Liver (tissue), 9 donors: ENCODE measurements around the gene LGALS8. TPM values are rescaled to one million over a fixed set of nuclear protein-coding genes. Genes with fewer than 3 reads are reported as not detected.

ENCODE experiments used
- DNase-seq: peaks from one replicate; pipeline ENCODE4 v3.0.0-alpha.2; 2017; ENCODE audit warnings: low spot score
- H3K27ac ChIP-seq, 2 donors: one replicate each; pipeline ENCODE4 v1.7.0; 2013; ENCODE audit warnings: inconsistent platforms in 2 of 2, low read length in 2 of 2, control low read depth in 1 of 2, low read depth in 1 of 2, mild to moderate bottlenecking in 1 of 2
- H3K27me3 ChIP-seq, 4 donors: one replicate each; pipeline versions ENCODE4 v1.6.1 to v1.7.0; 2013; ENCODE audit warnings: low read length in 3 of 4, inconsistent platforms in 1 of 4, mild to moderate bottlenecking in 1 of 4, moderate library complexity in 1 of 4; ENCODE audit not compliant: control insufficient read depth in 4 of 4, insufficient read depth in 4 of 4
- H3K36me3 ChIP-seq, 4 donors: one replicate each; pipeline versions ENCODE4 v1.6.1 to v1.7.0; 2013; ENCODE audit warnings: low read length in 3 of 4, mild to moderate bottlenecking in 3 of 4, low read depth in 1 of 4, moderate library complexity in 1 of 4; ENCODE audit not compliant: control insufficient read depth in 4 of 4, insufficient read depth in 3 of 4
- H3K4me1 ChIP-seq, 4 donors: one replicate each; pipeline versions ENCODE4 v1.6.1 to v1.7.0; 2013; ENCODE audit warnings: low read length in 3 of 4, mild to moderate bottlenecking in 3 of 4, moderate library complexity in 1 of 4; ENCODE audit not compliant: control insufficient read depth in 4 of 4, insufficient read depth in 4 of 4
- H3K4me3 ChIP-seq, 3 donors: one replicate each; pipeline versions ENCODE4 v1.6.1 to v1.7.0; 2013; ENCODE audit warnings: low read length in 3 of 3, control low read depth in 1 of 3, low read depth in 1 of 3, mild to moderate bottlenecking in 1 of 3
- H3K9ac ChIP-seq, 2 donors: one replicate each; pipeline ENCODE4 v1.7.0; 2013; ENCODE audit warnings: low read length in 2 of 2, mild to moderate bottlenecking in 2 of 2, moderate library complexity in 2 of 2, control low read depth in 1 of 2, low read depth in 1 of 2
- H3K9me3 ChIP-seq, 4 donors: one replicate each; pipeline versions ENCODE4 v1.6.1 to v1.7.0; 2013; ENCODE audit warnings: low read length in 3 of 4; ENCODE audit not compliant: control insufficient read depth in 4 of 4
- EGR1 ChIP-seq, 2 donors: IDR thresholded peaks; 2 replicates each; pipeline ENCODE4 v1.6.1; 2016 to 2018; ENCODE audit warnings: antibody characterized with exemption in 2 of 2, low read depth in 2 of 2
- FOXA1 ChIP-seq: IDR thresholded peaks from 2 replicates; pipeline ENCODE4 v1.6.1; 2016; ENCODE audit warnings: antibody characterized with exemption
- FOXA2 ChIP-seq: IDR thresholded peaks from 2 replicates; pipeline ENCODE4 v1.6.1; 2016; ENCODE audit warnings: antibody characterized with exemption
- GABPA ChIP-seq, 2 donors: IDR thresholded peaks in 1 of 2; conservative IDR thresholded peaks in 1 of 2; 2 replicates each; pipeline ENCODE4 v1.6.1; 2016; ENCODE audit warnings: antibody characterized with exemption in 2 of 2, mild to moderate bottlenecking in 1 of 2, moderate library complexity in 1 of 2
- HNF4A ChIP-seq, 2 donors: conservative IDR thresholded peaks; 2 replicates each; pipeline ENCODE4 v1.6.1; 2016; ENCODE audit warnings: antibody characterized with exemption in 2 of 2, mild to moderate bottlenecking in 2 of 2
- HNF4G ChIP-seq: IDR thresholded peaks from 2 replicates; pipeline ENCODE4 v1.6.1; 2016; ENCODE audit warnings: antibody characterized with exemption
- JUND ChIP-seq, 2 donors: IDR thresholded peaks; 2 replicates each; pipeline ENCODE4 v1.6.1; 2016; ENCODE audit warnings: antibody characterized with exemption in 2 of 2
- NR2F2 ChIP-seq: IDR thresholded peaks from 2 replicates; pipeline ENCODE4 v1.6.1; 2016; ENCODE audit warnings: antibody characterized with exemption
- RAD21 ChIP-seq, 2 donors: IDR thresholded peaks; 2 replicates each; pipeline ENCODE4 v1.6.1; 2016; ENCODE audit warnings: antibody characterized with exemption in 2 of 2, mild to moderate bottlenecking in 2 of 2
- RXRA ChIP-seq, 2 donors: IDR thresholded peaks; 2 replicates each; pipeline ENCODE4 v1.6.1; 2017 to 2018; ENCODE audit warnings: antibody characterized with exemption in 2 of 2, mild to moderate bottlenecking in 1 of 2
- SP1 ChIP-seq: IDR thresholded peaks from 2 replicates; pipeline ENCODE4 v1.6.1; 2018; ENCODE audit warnings: antibody characterized with exemption, mild to moderate bottlenecking
- TAF1 ChIP-seq: conservative IDR thresholded peaks from 2 replicates; pipeline ENCODE4 v1.6.1; 2016; ENCODE audit warnings: antibody characterized with exemption, mild to moderate bottlenecking
- YY1 ChIP-seq: IDR thresholded peaks from 2 replicates; pipeline ENCODE4 v1.6.1; 2016; ENCODE audit warnings: antibody characterized with exemption, mild to moderate bottlenecking
- WGBS: extraction: QIAGEN DNeasy Blood & Tissue Kit; methylation state at CpG from one replicate; pipeline ENCODE4 v1.1.7; 2013; 5-methylcytosine and 5-hydroxymethylcytosine counted together
- polyA plus RNA-seq, 2 donors: library from polyadenylated mRNA; stranded (reverse) in 1 of 2; unstranded in 1 of 2; fragments of 200-250 nt in 1 of 2; fragments of >200 nt in 1 of 2; fragmentation: Nextera tagmentation in 1 of 2; extraction: Ambion mirVana in 1 of 2; gene quantifications; one replicate each; pipeline versions ENCODE4 v1.2.1 to v1.2.3, GENCODE V29; 2013 to 2015
- total RNA-seq, 2 donors: library from RNA; depleted of rRNA; stranded (reverse); fragments of >200 nt; gene quantifications; one replicate each; pipeline ENCODE4 v1.2.3, GENCODE V29; 2014
- TF ChIP-seq, protein P1 (sequence below): fragments of 150-350 bp; IDR thresholded peaks from 2 replicates; pipeline ENCODE4 v1.5.1; 2017; ENCODE audit warnings: improper control_type of control experiment, low read depth, low read length; ENCODE audit not compliant: missing input control
- TF ChIP-seq, protein P2 (sequence below): IDR thresholded peaks from 2 replicates; pipeline ENCODE4 v1.6.1; 2016; ENCODE audit warnings: antibody characterized with exemption
- TF ChIP-seq, protein P3 (sequence below): IDR thresholded peaks from 2 replicates; pipeline ENCODE4 v1.6.1; 2016; ENCODE audit warnings: antibody characterized with exemption
- TF ChIP-seq, protein P4 (sequence below): IDR thresholded peaks from 2 replicates; pipeline ENCODE4 v1.6.1; 2016; ENCODE audit warnings: antibody characterized with exemption, mild to moderate bottlenecking
- TF ChIP-seq, protein P5 (sequence below): IDR thresholded peaks from 2 replicates; pipeline ENCODE4 v1.6.1; 2016; ENCODE audit warnings: antibody characterized with exemption
- donor health status: healthy.
- donor health status: healthy.
- donor health status: healthy.
- donor health status: healthy.
- donor health status: healthy.

LGALS8 gene
- total and polyA plus RNA-seq, 4 donors, result 20.7 to 75.9 (median 50.4) TPM

DNA sequence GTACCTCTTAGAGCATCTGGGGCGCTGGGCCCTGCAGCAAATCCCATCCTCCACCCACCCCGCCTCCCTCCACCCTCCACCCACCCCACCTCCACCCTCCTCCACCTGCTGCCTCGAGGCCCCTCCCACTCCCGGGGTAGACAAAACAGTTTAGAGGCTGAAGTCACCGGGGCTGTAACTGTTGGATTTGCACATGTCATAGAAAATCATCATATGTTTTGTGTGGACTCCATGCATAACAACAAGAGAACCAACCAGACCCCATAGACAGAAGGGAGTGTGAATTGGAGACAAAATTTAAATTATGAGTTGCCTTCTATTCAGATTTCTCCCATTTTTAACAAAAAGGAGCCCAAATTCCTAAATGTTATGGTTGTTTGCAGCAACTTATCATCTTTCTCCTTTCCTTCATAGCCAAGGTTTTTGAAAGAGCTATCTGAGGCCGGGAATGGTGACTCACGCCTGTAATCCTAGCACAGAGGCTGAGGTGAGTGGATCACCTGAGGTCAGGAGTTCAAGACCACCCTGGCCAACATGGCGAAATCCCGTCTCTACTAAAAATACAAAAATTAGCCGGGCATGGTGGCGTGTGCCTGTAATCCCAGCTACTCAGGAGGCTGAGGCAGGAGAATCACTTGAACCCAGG lies 28.2 kb upstream of the LGALS8 start:
- Histone ChIP-seq H3K36me3 (no peaks in the 10 kb centered on the region), H3K9me3 (no peaks in the 10 kb centered on the region), H3K9ac (no peak overlapping the region), H3K27ac (no peak overlapping the region), H3K27me3 (no peaks in the 10 kb centered on the region), H3K4me1 (peaks cover 0 to 13% (median 9%) of the 10 kb centered on the region in 4 donors), H3K4me3 (no peak overlapping the region)
- DNase-seq, result no peak
- no peak for TF ChIP-seq EGR1 (IDR thresholded peaks at IDR 0.05; ENCODE audit: low read depth in 2 of 2)
- TF ChIP-seq, protein P1, sequence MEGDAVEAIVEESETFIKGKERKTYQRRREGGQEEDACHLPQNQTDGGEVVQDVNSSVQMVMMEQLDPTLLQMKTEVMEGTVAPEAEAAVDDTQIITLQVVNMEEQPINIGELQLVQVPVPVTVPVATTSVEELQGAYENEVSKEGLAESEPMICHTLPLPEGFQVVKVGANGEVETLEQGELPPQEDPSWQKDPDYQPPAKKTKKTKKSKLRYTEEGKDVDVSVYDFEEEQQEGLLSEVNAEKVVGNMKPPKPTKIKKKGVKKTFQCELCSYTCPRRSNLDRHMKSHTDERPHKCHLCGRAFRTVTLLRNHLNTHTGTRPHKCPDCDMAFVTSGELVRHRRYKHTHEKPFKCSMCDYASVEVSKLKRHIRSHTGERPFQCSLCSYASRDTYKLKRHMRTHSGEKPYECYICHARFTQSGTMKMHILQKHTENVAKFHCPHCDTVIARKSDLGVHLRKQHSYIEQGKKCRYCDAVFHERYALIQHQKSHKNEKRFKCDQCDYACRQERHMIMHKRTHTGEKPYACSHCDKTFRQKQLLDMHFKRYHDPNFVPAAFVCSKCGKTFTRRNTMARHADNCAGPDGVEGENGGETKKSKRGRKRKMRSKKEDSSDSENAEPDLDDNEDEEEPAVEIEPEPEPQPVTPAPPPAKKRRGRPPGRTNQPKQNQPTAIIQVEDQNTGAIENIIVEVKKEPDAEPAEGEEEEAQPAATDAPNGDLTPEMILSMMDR, result no peak
- no peak for TF ChIP-seq RXRA (IDR thresholded peaks at IDR 0.05)
- TF ChIP-seq, protein P2, sequence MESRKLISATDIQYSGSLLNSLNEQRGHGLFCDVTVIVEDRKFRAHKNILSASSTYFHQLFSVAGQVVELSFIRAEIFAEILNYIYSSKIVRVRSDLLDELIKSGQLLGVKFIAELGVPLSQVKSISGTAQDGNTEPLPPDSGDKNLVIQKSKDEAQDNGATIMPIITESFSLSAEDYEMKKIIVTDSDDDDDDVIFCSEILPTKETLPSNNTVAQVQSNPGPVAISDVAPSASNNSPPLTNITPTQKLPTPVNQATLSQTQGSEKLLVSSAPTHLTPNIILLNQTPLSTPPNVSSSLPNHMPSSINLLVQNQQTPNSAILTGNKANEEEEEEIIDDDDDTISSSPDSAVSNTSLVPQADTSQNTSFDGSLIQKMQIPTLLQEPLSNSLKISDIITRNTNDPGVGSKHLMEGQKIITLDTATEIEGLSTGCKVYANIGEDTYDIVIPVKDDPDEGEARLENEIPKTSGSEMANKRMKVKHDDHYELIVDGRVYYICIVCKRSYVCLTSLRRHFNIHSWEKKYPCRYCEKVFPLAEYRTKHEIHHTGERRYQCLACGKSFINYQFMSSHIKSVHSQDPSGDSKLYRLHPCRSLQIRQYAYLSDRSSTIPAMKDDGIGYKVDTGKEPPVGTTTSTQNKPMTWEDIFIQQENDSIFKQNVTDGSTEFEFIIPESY, result no peak
- no peak for TF ChIP-seq RAD21 (IDR thresholded peaks at IDR 0.05)
- TF ChIP-seq, protein P3, sequence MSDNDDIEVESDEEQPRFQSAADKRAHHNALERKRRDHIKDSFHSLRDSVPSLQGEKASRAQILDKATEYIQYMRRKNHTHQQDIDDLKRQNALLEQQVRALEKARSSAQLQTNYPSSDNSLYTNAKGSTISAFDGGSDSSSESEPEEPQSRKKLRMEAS, result no peak
- WGBS, result 76% methylated on average over 11 of the region's 11 CpGs

DNA sequence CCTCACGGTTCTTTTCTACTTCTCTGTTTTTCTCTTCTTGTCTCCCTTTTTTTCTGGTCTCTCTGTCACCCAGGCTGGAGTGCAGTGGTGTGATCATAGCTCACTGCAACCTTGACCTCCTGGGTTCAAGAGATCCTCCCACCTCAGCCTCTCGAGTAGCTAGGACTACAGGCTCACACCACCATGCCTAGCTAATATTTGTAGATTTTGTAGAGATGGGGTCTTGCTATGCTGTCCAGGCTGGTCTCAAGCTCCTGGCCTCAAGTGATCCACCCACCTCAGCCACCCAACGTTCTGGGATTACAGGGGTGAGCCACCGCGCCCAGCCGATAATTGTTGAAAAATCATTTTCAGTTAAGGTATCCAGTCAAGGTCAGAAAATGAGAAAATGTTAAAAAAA lies 25.9 kb upstream of the LGALS8 start:
- TF ChIP-seq NR2F2 (no peak), RXRA (IDR thresholded peaks at IDR 0.05) (no peak), RAD21 (IDR thresholded peaks at IDR 0.05) (no peak), HNF4A (conservative IDR thresholded peaks at IDR 0.05) (no peak), EGR1 (IDR thresholded peaks at IDR 0.05; ENCODE audit: low read depth in 2 of 2) (no peak), SP1 (no peak), YY1 (no peak), TAF1 (no peak), FOXA1 (no peak), FOXA2 (no peak), HNF4G (no peak), GABPA (IDR thresholded peaks at IDR 0.05 in 1 of 2, conservative IDR thresholded peaks at IDR 0.05 in 1 of 2) (no peak), JUND (IDR thresholded peaks at IDR 0.05) (no peak)
- TF ChIP-seq, protein P3, result no peak
- TF ChIP-seq, protein P4, sequence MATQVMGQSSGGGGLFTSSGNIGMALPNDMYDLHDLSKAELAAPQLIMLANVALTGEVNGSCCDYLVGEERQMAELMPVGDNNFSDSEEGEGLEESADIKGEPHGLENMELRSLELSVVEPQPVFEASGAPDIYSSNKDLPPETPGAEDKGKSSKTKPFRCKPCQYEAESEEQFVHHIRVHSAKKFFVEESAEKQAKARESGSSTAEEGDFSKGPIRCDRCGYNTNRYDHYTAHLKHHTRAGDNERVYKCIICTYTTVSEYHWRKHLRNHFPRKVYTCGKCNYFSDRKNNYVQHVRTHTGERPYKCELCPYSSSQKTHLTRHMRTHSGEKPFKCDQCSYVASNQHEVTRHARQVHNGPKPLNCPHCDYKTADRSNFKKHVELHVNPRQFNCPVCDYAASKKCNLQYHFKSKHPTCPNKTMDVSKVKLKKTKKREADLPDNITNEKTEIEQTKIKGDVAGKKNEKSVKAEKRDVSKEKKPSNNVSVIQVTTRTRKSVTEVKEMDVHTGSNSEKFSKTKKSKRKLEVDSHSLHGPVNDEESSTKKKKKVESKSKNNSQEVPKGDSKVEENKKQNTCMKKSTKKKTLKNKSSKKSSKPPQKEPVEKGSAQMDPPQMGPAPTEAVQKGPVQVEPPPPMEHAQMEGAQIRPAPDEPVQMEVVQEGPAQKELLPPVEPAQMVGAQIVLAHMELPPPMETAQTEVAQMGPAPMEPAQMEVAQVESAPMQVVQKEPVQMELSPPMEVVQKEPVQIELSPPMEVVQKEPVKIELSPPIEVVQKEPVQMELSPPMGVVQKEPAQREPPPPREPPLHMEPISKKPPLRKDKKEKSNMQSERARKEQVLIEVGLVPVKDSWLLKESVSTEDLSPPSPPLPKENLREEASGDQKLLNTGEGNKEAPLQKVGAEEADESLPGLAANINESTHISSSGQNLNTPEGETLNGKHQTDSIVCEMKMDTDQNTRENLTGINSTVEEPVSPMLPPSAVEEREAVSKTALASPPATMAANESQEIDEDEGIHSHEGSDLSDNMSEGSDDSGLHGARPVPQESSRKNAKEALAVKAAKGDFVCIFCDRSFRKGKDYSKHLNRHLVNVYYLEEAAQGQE, result no peak
- TF ChIP-seq, protein P5, sequence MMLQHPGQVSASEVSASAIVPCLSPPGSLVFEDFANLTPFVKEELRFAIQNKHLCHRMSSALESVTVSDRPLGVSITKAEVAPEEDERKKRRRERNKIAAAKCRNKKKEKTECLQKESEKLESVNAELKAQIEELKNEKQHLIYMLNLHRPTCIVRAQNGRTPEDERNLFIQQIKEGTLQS, result no peak
- TF ChIP-seq, protein P1, result no peak
- TF ChIP-seq, protein P2, result no peak
- H3K27ac ChIP-seq, result no peak overlapping the region
- no peaks in the 10 kb centered on the region for H3K36me3 ChIP-seq
- H3K9me3 ChIP-seq, result no peaks in the 10 kb centered on the region
- peaks cover 0 to 5% (median 3%) of the 10 kb centered on the region in 4 donors for H3K4me1 ChIP-seq
- H3K9ac ChIP-seq, result no peak overlapping the region
- 86% methylated on average over 6 of the region's 6 CpGs for WGBS
- DNase-seq, result no peak
- H3K4me3 ChIP-seq, result no peak overlapping the region
- H3K27me3 ChIP-seq, result no peaks in the 10 kb centered on the region
